GM12872 (cell line): ENCODE data around the gene ALDH3B2.
A peak's percentile ranks its signal among the peaks of the same experiment; 100 is the strongest.

Experiments used
- CTCF ChIP-seq: IDR thresholded peaks from 3 replicates; pipeline ENCODE4 v1.5.1; 2011; ENCODE audit warnings: low read depth, mild to moderate bottlenecking, low read length, moderate library complexity; ENCODE audit not compliant: insufficient read depth

Gene ALDH3B2

GRCh38 chr11:67652965-67653845 is 21.2 kb downstream of the ALDH3B2 start:
- no peak for TF ChIP-seq CTCF

- no peak for TF ChIP-seq CTCF
Measured at GRCh38 chr11:67651976-67652781, 22.2 kb downstream of the ALDH3B2 start.

- TF ChIP-seq CTCF = no peak
Measured at GRCh38 chr11:67649634-67650510, 24.6 kb downstream of the ALDH3B2 start.

- peak; percentile 24; the same call in 2 of the 3 replicates for TF ChIP-seq CTCF
Measured at GRCh38 chr11:67648796-67649613, 25.4 kb downstream of the ALDH3B2 start.

- TF ChIP-seq CTCF = peak; percentile 91
Measured at GRCh38 chr11:67648140-67648795, 26.2 kb downstream of the ALDH3B2 start.

GRCh38 chr11:67647471-67647870 is 27.0 kb downstream of the ALDH3B2 start:
- no peak for TF ChIP-seq CTCF
